ENCODE measurements around the gene PDE4B. TPM values are rescaled to one million over a fixed set of nuclear protein-coding genes. Genes with fewer than 3 reads are reported as not detected.

PDE4B gene
- total RNA-seq, 1 experiment from 2014 or later, result 3.3 TPM

DNA sequence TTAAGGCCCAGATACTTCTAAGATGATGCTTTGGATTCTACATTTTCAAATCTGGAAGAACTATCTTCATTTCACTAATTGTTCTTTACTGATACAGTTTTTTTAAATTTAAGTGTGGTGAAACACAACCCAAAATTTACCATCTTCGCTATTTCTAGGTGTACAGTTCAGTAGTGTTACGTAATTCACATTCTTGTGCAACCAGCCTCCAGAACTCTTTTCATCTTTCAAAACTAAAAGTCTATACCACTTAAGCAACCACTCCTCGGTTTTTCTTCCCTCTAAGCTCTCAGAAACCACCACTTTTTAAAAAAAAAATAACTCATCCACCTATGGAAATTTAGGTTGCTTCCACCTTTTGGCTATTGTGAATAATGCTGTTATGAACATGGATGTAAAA, 220.7 kb downstream of the PDE4B start:
- Mint-ChIP-seq H3K27me3 (ENCODE audit: insufficient read depth, unreplicated experiment) (peaks cover 29% of the 10 kb centered on the region), H3K4me1 (ENCODE audit: insufficient read depth, unreplicated experiment) (no peaks in the 10 kb centered on the region), H3K36me3 (ENCODE audit: insufficient read depth, unreplicated experiment) (no peaks in the 10 kb centered on the region), H3K9me3 (ENCODE audit: unreplicated experiment) (no peaks in the 10 kb centered on the region), H3K27ac (ENCODE audit: low read depth, unreplicated experiment) (no peak overlapping the region), H3K4me3 (ENCODE audit: unreplicated experiment) (no peak overlapping the region)
- ChIA-PET POLR2A (no interaction called here), CTCF (no interaction called here)
- intact Hi-C loops (cut with micrococcal nuclease), result no loop called here
- TF ChIP-seq, protein P1, sequence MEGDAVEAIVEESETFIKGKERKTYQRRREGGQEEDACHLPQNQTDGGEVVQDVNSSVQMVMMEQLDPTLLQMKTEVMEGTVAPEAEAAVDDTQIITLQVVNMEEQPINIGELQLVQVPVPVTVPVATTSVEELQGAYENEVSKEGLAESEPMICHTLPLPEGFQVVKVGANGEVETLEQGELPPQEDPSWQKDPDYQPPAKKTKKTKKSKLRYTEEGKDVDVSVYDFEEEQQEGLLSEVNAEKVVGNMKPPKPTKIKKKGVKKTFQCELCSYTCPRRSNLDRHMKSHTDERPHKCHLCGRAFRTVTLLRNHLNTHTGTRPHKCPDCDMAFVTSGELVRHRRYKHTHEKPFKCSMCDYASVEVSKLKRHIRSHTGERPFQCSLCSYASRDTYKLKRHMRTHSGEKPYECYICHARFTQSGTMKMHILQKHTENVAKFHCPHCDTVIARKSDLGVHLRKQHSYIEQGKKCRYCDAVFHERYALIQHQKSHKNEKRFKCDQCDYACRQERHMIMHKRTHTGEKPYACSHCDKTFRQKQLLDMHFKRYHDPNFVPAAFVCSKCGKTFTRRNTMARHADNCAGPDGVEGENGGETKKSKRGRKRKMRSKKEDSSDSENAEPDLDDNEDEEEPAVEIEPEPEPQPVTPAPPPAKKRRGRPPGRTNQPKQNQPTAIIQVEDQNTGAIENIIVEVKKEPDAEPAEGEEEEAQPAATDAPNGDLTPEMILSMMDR (IDR thresholded peaks at IDR 0.05; ENCODE audit: unreplicated experiment), result no peak
- DNase-seq (ENCODE audit: unreplicated experiment), result peak; percentile 32
- BruUV-seq (replicated peaks), result no TSS peak

DNA sequence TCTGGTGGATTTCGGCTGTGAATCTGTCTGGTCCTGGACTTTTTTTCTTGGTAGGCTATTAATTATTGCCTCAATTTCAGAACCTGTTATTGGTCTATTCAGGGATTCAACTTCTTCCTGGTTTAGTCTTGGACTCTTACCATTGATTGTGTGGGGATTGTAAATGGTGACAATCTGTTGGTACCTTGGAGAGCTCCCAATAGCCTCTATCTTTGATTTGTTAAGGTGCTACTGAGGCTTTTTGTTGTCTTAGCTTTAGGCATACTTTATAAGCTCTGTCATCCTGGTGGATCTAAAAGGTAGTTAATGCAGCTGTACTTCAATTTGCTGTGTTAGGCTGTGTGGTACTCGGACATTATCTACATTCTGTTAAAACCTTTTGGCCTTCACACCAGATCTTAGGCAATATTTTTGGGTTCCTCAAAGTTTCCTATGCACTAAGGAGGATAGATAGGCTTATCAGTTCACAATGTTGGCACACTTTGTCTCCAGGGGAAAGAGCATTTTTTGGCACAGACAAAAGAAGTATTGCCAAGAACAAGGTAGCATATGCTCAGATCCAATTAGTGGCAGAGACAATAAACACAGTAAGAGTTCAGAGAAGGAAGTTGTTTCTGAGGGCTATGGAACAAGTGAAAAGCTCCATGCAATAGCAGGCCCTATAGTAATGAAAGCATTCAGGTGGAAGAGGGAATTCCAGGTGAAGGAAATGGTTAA, 230.4 kb downstream of the PDE4B start:
- no peak overlapping the region for H3K4me3 Mint-ChIP-seq (ENCODE audit: unreplicated experiment)
- CTCF ChIA-PET, result interaction anchor here (0.5 kb wide), 1 partner anchor 306 kb away, joined by 4 read pairs; no protein-coding TSS in a partner anchor
- no peaks in the 10 kb centered on the region for H3K27me3 Mint-ChIP-seq (ENCODE audit: insufficient read depth, unreplicated experiment)
- peak; percentile 36 for DNase-seq (ENCODE audit: unreplicated experiment)
- no peaks in the 10 kb centered on the region for H3K36me3 Mint-ChIP-seq (ENCODE audit: insufficient read depth, unreplicated experiment)
- no TSS peak for BruUV-seq (replicated peaks)
- TF ChIP-seq, protein P1 (IDR thresholded peaks at IDR 0.05; ENCODE audit: unreplicated experiment), result no peak
- no peaks in the 10 kb centered on the region for H3K4me1 Mint-ChIP-seq (ENCODE audit: insufficient read depth, unreplicated experiment)
- H3K27ac Mint-ChIP-seq (ENCODE audit: low read depth, unreplicated experiment), result no peak overlapping the region
- POLR2A ChIA-PET, result no interaction called here
- intact Hi-C loops (cut with micrococcal nuclease), result no loop called here
- peaks cover 7% of the 10 kb centered on the region for H3K9me3 Mint-ChIP-seq (ENCODE audit: unreplicated experiment)

DNA sequence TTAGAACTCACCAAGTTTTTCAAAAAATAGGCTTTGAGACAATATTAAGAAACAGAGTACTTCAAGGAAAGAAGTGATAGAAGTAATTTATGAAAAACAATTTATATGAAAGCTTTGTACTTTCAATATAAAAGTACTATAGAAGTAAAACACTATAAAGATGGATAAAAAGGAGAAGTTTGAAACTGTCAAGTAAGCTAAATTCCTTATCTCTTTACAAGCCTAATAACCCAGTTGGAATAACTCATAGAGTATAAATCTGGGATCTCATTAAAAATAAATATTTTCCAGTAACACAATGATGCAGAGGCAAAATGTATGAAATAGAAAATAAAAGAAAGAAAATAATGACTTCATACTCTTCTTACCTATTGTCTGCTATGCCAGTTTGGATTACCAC, 232.5 kb downstream of the PDE4B start:
- BruUV-seq (replicated peaks), result no TSS peak
- no peak overlapping the region for H3K4me3 Mint-ChIP-seq (ENCODE audit: unreplicated experiment)
- no peaks in the 10 kb centered on the region for H3K36me3 Mint-ChIP-seq (ENCODE audit: insufficient read depth, unreplicated experiment)
- intact Hi-C loops (cut with micrococcal nuclease), result no loop called here
- ChIA-PET POLR2A (no interaction called here), CTCF (interaction anchor here (2.6 kb wide), 1 partner anchor 218 kb away, joined by 6 read pairs; no protein-coding TSS in a partner anchor)
- H3K27ac Mint-ChIP-seq (ENCODE audit: low read depth, unreplicated experiment), result no peak overlapping the region
- no peaks in the 10 kb centered on the region for H3K27me3 Mint-ChIP-seq (ENCODE audit: insufficient read depth, unreplicated experiment)
- H3K9me3 Mint-ChIP-seq (ENCODE audit: unreplicated experiment), result peaks cover 7% of the 10 kb centered on the region
- DNase-seq (ENCODE audit: unreplicated experiment), result no peak
- H3K4me1 Mint-ChIP-seq (ENCODE audit: insufficient read depth, unreplicated experiment), result no peaks in the 10 kb centered on the region
- TF ChIP-seq, protein P1 (IDR thresholded peaks at IDR 0.05; ENCODE audit: unreplicated experiment), result no peak

GRCh38 chr1:66028035-66028434, 235.3 kb downstream of the PDE4B start:
- DNase-seq (ENCODE audit: unreplicated experiment), result no peak
- intact Hi-C loops (cut with micrococcal nuclease), result no loop called here
- ChIA-PET CTCF (no interaction called here), POLR2A (no interaction called here)
- TF ChIP-seq, protein P1 (IDR thresholded peaks at IDR 0.05; ENCODE audit: unreplicated experiment), result no peak
- Mint-ChIP-seq H3K4me3 (ENCODE audit: unreplicated experiment) (no peak overlapping the region), H3K27me3 (ENCODE audit: insufficient read depth, unreplicated experiment) (no peaks in the 10 kb centered on the region), H3K36me3 (ENCODE audit: insufficient read depth, unreplicated experiment) (no peaks in the 10 kb centered on the region), H3K4me1 (ENCODE audit: insufficient read depth, unreplicated experiment) (no peaks in the 10 kb centered on the region), H3K9me3 (ENCODE audit: unreplicated experiment) (peaks cover 5% of the 10 kb centered on the region), H3K27ac (ENCODE audit: low read depth, unreplicated experiment) (no peak overlapping the region)
- no TSS peak for BruUV-seq (replicated peaks)

All from MCF 10A (cell line).